GM12878 (cell line): ENCODE results near the gene PCSK9. TPM values are rescaled to one million over a fixed set of nuclear protein-coding genes. Genes with fewer than 3 reads are reported as not detected.

Experiments used
- ATAC-seq: fragments of 200-7000 bp; cut with Tn5 transposase; 3 replicates; pipeline ENCODE4 v1.9.1; 2020; ENCODE audit warnings: mild to moderate bottlenecking, moderate library complexity
- BruUV-seq: library from RNA; stranded (reverse); fragments of 400-500 nt; replicated peaks from 2 replicates; lab custom pipeline; 2021; lab: Mats Ljungman, UMichigan
- CTCF ChIA-PET: fragments of 300-600 bp; sonication (Branson Sonifier 250); formaldehyde crosslinking; extraction: SDS; loops from one replicate; lab custom pipeline; 2021; ENCODE audit warnings: inconsistent platforms; lab: Yijun Ruan, JAX
- POLR2A ChIA-PET: fragments of 350-600 bp; formaldehyde crosslinking; extraction: SDS; loops from one replicate; lab custom pipeline; 2021; ENCODE audit warnings: inconsistent platforms; lab: Charles Lee
- RAD21 ChIA-PET: fragments of 300-600 bp; sonication (Branson Sonifier 250); formaldehyde crosslinking; loops from one replicate; lab custom pipeline; 2023; ENCODE audit warnings: antibody characterized with exemption; ENCODE audit not compliant: unreplicated experiment; lab: Charles Lee
- SMC1A ChIA-PET: fragments of 300-600 bp; sonication (Branson Sonifier 250); formaldehyde crosslinking; loops from one replicate; lab custom pipeline; 2023; ENCODE audit not compliant: unreplicated experiment, uncharacterized antibody; lab: Charles Lee
- DNase-seq: peaks from one replicate; pipeline ENCODE4 v3.0.0-alpha.2; 2011; ENCODE audit warnings: low read depth, low spot score
- FAIRE-seq: peaks from 3 replicates; lab custom pipeline; 2011; peaks lifted over from hg19 to GRCh38; lab: Jason Lieb, UNC
- H2AFZ ChIP-seq: 2 replicates; pipeline ENCODE4 v1.6.0; 2011; ENCODE audit warnings: low read depth, low read length, control low read depth; ENCODE audit not compliant: control insufficient read depth
- H3K27ac ChIP-seq: 2 replicates; pipeline ENCODE4 v1.5.1; 2011; ENCODE audit warnings: control low read depth; ENCODE audit not compliant: control insufficient read depth, insufficient read depth
- H3K27me3 ChIP-seq, 2 experiments: replicated peaks in 1 of 2; 2 replicates each; pipeline versions ENCODE4 v1.6.0 to v1.6.1; 2011; ENCODE audit warnings: low read length in 1 of 2; ENCODE audit not compliant: control insufficient read depth in 2 of 2, insufficient read depth in 2 of 2
- H3K36me3 ChIP-seq, 2 experiments: 2 replicates each; pipeline ENCODE4 v1.5.1; 2011; ENCODE audit warnings: low read length in 1 of 2; ENCODE audit not compliant: control insufficient read depth in 2 of 2, insufficient read depth in 2 of 2
- H3K4me1 ChIP-seq: 2 replicates; pipeline ENCODE4 v1.6.1; 2011; ENCODE audit warnings: mild to moderate bottlenecking, low read length, moderate library complexity, mixed read lengths; ENCODE audit not compliant: control insufficient read depth, insufficient read depth
- H3K4me2 ChIP-seq: 2 replicates; pipeline ENCODE4 v1.6.0; 2011; ENCODE audit warnings: control low read depth; ENCODE audit not compliant: control insufficient read depth, insufficient read depth
- H3K4me3 ChIP-seq: fragments of 200-600 bp; sonication (generic); 2 replicates; pipeline ENCODE4 v1.5.1; 2016
- H3K79me2 ChIP-seq: 2 replicates; pipeline ENCODE4 v1.6.0; 2011; ENCODE audit warnings: low read length; ENCODE audit not compliant: control insufficient read depth, insufficient read depth
- H3K9ac ChIP-seq: 2 replicates; pipeline ENCODE4 v1.8.0; 2011; ENCODE audit warnings: low read length, control low read depth, mixed read lengths; ENCODE audit not compliant: control insufficient read depth, insufficient read depth
- H3K9me3 ChIP-seq: replicated peaks from 3 replicates; pipeline ENCODE4 v1.5.1; 2011; ENCODE audit warnings: mild to moderate bottlenecking, low read length; ENCODE audit not compliant: control insufficient read depth, insufficient read depth
- H4K20me1 ChIP-seq: 2 replicates; pipeline ENCODE4 v1.6.0; 2011; ENCODE audit not compliant: control insufficient read depth, insufficient read depth
- BRCA1 ChIP-seq: IDR thresholded peaks from 2 replicates; pipeline ENCODE4 v1.6.1; 2011; ENCODE audit warnings: low read depth, low read length, improper control_type of control experiment
- CTCF ChIP-seq, 3 experiments: IDR thresholded peaks in 2 of 3; conservative IDR thresholded peaks in 1 of 3; 2 replicates each; pipeline ENCODE4 v1.5.1; 2011; ENCODE audit warnings: low read depth in 3 of 3, low read length in 3 of 3, mild to moderate bottlenecking in 3 of 3, control low read depth in 2 of 3, moderate library complexity in 2 of 3, inconsistent platforms in 1 of 3, mixed read lengths in 1 of 3; ENCODE audit not compliant: control insufficient read depth in 2 of 3, insufficient read depth in 1 of 3; ENCODE audit errors: extremely low read depth in 1 of 3
- IRF4 ChIP-seq: IDR thresholded peaks from 2 replicates; pipeline ENCODE4 v1.6.1; 2011; ENCODE audit warnings: low read depth, low read length
- MAX ChIP-seq: IDR thresholded peaks from 2 replicates; pipeline ENCODE4 v1.6.1; 2012; ENCODE audit warnings: low read depth, low read length, improper control_type of control experiment
- MXI1 ChIP-seq: fragments of 150-350 bp; IDR thresholded peaks from 2 replicates; pipeline ENCODE4 v1.6.1; 2011; ENCODE audit warnings: low read depth, mild to moderate bottlenecking, inconsistent platforms, low read length, improper control_type of control experiment
- MYC ChIP-seq: IDR thresholded peaks from 2 replicates; pipeline ENCODE4 v1.6.1; 2011; ENCODE audit warnings: mild to moderate bottlenecking, low read length, moderate library complexity, inconsistent platforms; ENCODE audit not compliant: insufficient read depth, insufficient replicate concordance, insufficient read length, severe bottlenecking
- NBN ChIP-seq: fragments of 450-650 bp; IDR thresholded peaks from 2 replicates; pipeline ENCODE4 v1.6.1; 2016
- NR2C1 ChIP-seq: fragments of 450-650 bp; IDR thresholded peaks from 2 replicates; pipeline ENCODE4 v1.6.1; 2017; ENCODE audit warnings: antibody characterized with exemption, mild to moderate bottlenecking, moderate library complexity
- NRF1 ChIP-seq: conservative IDR thresholded peaks from 2 replicates; pipeline ENCODE4 v1.6.1; 2011; ENCODE audit warnings: mild to moderate bottlenecking, low read depth, low read length, improper control_type of control experiment
- POLR2A ChIP-seq: IDR thresholded peaks from 2 replicates; pipeline ENCODE4 v1.6.1; 2011; ENCODE audit warnings: low read depth, mild to moderate bottlenecking, low read length
- RAD51 ChIP-seq: fragments of 450-650 bp; IDR thresholded peaks from 2 replicates; pipeline ENCODE4 v1.6.1; 2016; ENCODE audit warnings: moderate library complexity, mild to moderate bottlenecking, inconsistent platforms
- SKIL ChIP-seq: fragments of 450-650 bp; IDR thresholded peaks from 2 replicates; pipeline ENCODE4 v1.6.1; 2017; ENCODE audit warnings: mild to moderate bottlenecking, low read depth, inconsistent platforms; ENCODE audit not compliant: poor library complexity, severe bottlenecking
- SMC3 ChIP-seq: IDR thresholded peaks from 2 replicates; pipeline ENCODE4 v1.6.1; 2011; ENCODE audit warnings: low read length, improper control_type of control experiment, borderline replicate concordance
- SREBF2 ChIP-seq: IDR thresholded peaks from 2 replicates; pipeline ENCODE4 v1.6.1; 2012; ENCODE audit warnings: mild to moderate bottlenecking, low read length
- STAT3 ChIP-seq: IDR thresholded peaks from 2 replicates; pipeline ENCODE4 v1.6.1; 2011; ENCODE audit warnings: low read depth, low read length, improper control_type of control experiment
- ZNF217 ChIP-seq: fragments of 450-650 bp; IDR thresholded peaks from 2 replicates; pipeline ENCODE4 v1.6.1; 2017; ENCODE audit warnings: antibody characterized with exemption, mild to moderate bottlenecking
- WGBS: methylation state at CpG from one replicate; pipeline ENCODE4 v1.1.6; 2016; ENCODE audit warnings: low lambda C conversion rate; ENCODE audit not compliant: insufficient replicate concordance, insufficient coverage; ENCODE audit errors: missing lambda C conversion rate; 5-methylcytosine and 5-hydroxymethylcytosine counted together
- in situ Hi-C: fragments of 300-500 bp; cut with MboI; formaldehyde crosslinking; loops from 9 replicates; pipeline ENCODE4 v1.14.3; 2018; ENCODE audit warnings: mixed read lengths
- intact Hi-C: fragments of 100-400 bp; cut with micrococcal nuclease; formaldehyde crosslinking; loops from one replicate; pipeline ENCODE4 v1.14.2; 2022; ENCODE audit not compliant: unreplicated experiment
- polyA plus RNA-seq, 11 experiments: library from polyadenylated mRNA; depleted of rRNA in 4 of 11; unstranded in 6 of 11; stranded (reverse) in 5 of 11; fragments of >200 nt; fragmentation: Nextera tagmentation in 4 of 11; fragmentation: Illumina TruSeq in 1 of 11; extraction: Ambion mirVana in 4 of 11; extraction: Trizol in 1 of 11; gene quantifications; 1 replicate in 1 of 11; 2 replicates in 10 of 11; pipeline versions ENCODE4 v1.2.1 to v1.2.3, GENCODE V29; 2011 to 2016; ENCODE audit warnings: inconsistent platforms in 2 of 11, missing spikeins in 2 of 11, low read depth in 1 of 11
- total RNA-seq, 4 experiments: library from RNA; depleted of rRNA in 3 of 4; stranded (reverse); fragments of >200 nt in 3 of 4; fragmentation: Illumina TruSeq in 1 of 4; extraction: Trizol in 1 of 4; gene quantifications; 2 replicates each; pipeline versions ENCODE4 v1.2.1 to v1.2.3, GENCODE V29; 2013 to 2021

PCSK9 gene
- total and polyA plus RNA-seq, 10 of the 15 experiments (the other 5 are each of a cell fraction or from before 2014, with no cell fraction given) = 0.03 to 0.15 TPM; not detected in 8

- H2AFZ ChIP-seq = no peak overlapping the region
- no peaks in the 10 kb centered on the region for H3K79me2 ChIP-seq
- H4K20me1 ChIP-seq = no peaks in the 10 kb centered on the region; the same call in 1 of the 2 replicates
- 26% methylated on average over 6 of the region's 6 CpGs for WGBS
- H3K4me3 ChIP-seq = no peak overlapping the region
- no TSS peak for BruUV-seq
- TF ChIP-seq NBN (no peak), STAT3 (no peak), SREBF2 (no peak), SMC3 (no peak), CTCF (IDR thresholded peaks at IDR 0.05 in 2 of 3, conservative IDR thresholded peaks at IDR 0.05 in 1 of 3; ENCODE audit: control insufficient read depth in 2 of 3, extremely low read depth in 1 of 3, insufficient read depth in 1 of 3, low read depth in 3 of 3, low read length in 3 of 3) (no peak), SKIL (no peak), MXI1 (no peak), BRCA1 (no peak), IRF4 (no peak), NR2C1 (no peak), RAD51 (no peak), POLR2A (no peak), MAX (no peak), NRF1 (no peak), MYC (no peak), ZNF217 (no peak)
- ATAC-seq = no peak
- peaks cover 2 to 5% of the 10 kb centered on the region in 2 experiments for H3K27me3 ChIP-seq
- no peak overlapping the region for H3K9ac ChIP-seq
- ChIA-PET SMC1A (interaction anchor here (6.7 kb wide), 1 partner anchor 50 kb away, joined by 147 read pairs; no protein-coding TSS in a partner anchor), CTCF (interaction anchor here (0.7 to 19.5 kb wide), 4 partner anchors 24 to 233 kb away, joined by 3 to 436 read pairs (median 6); no protein-coding TSS in a partner anchor), POLR2A (no interaction called here), RAD21 (interaction anchor here (0.7 to 5.0 kb wide), 2 partner anchors 50 to 279 kb away, joined by 3 to 156 read pairs; no protein-coding TSS in a partner anchor)
- H3K36me3 ChIP-seq = no peaks in the 10 kb centered on the region
- intact Hi-C loops (no loop called here), in situ Hi-C loops (loop anchor here (5.0 kb wide), 1 partner anchor 46 kb away; no protein-coding TSS in a partner anchor)
- DNase-seq = no peak
- FAIRE-seq = no peak
- H3K9me3 ChIP-seq = no peaks in the 10 kb centered on the region
- no peak overlapping the region for H3K4me2 ChIP-seq
- peaks cover 3% of the 10 kb centered on the region; the same call in 1 of the 2 replicates for H3K4me1 ChIP-seq
- no peak overlapping the region for H3K27ac ChIP-seq
Measured at GRCh38 chr1:54998100-54998499, 41.2 kb upstream of the PCSK9 start.
